HG03565 (cell line): Measurements from ENCODE around the gene CES2.
"Not testable (repeated sequence)": the region's sequence is repeated elsewhere in the genome, so short reads cannot be mapped to it uniquely, and the experiment has no call there.

Experiments used
- ATAC-seq: cut with Tn5 transposase; IDR thresholded peaks from one replicate; pipeline ENCODE4 v1.9.1; 2021; ENCODE audit warnings: mild to moderate bottlenecking, moderate library complexity; ENCODE audit not compliant: unreplicated experiment

The CES2 gene, protein sequence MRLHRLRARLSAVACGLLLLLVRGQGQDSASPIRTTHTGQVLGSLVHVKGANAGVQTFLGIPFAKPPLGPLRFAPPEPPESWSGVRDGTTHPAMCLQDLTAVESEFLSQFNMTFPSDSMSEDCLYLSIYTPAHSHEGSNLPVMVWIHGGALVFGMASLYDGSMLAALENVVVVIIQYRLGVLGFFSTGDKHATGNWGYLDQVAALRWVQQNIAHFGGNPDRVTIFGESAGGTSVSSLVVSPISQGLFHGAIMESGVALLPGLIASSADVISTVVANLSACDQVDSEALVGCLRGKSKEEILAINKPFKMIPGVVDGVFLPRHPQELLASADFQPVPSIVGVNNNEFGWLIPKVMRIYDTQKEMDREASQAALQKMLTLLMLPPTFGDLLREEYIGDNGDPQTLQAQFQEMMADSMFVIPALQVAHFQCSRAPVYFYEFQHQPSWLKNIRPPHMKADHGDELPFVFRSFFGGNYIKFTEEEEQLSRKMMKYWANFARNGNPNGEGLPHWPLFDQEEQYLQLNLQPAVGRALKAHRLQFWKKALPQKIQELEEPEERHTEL

DNA sequence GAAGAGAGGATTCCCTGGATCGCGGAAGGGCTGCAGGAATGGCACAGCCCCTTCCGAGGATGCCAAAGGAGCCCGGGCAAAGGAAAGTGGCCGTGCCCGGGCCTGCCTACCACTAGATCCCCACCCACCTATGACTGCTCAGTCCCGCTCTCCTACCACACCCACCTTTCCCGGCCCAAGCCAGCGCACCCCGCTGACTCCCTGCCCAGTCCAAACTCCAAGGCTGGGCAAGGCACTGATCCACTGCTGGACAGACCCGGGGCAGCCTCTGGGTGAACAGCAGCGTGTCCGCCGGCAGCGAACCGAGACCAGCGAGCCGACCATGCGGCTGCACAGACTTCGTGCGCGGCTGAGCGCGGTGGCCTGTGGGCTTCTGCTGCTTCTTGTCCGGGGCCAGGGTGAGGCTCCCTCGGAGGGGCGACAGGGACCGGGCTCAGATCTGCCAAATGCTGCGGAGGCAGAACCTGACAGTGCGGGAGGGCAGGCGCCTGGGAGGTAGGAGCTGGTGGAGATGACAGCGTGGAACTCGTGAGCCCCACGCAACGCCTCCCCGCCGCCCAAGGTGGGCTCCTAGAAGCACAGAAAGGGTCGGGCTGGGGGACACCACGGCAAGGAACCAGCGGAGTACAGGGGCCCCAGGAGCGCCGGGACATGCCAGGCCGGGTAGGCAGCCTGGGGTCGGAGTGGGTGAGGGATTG is at the start of gene CES2:
Gene CES2, plus strand, starts transcription at position 203 of the 698 bp plus-strand sequence. Its CDS starts 120 bp downstream, at position 323.
- no peak for ATAC-seq

GRCh38 chr16:66886321-66886720 is 49.0 kb upstream of the CES2 start:
- no peak for ATAC-seq

DNA sequence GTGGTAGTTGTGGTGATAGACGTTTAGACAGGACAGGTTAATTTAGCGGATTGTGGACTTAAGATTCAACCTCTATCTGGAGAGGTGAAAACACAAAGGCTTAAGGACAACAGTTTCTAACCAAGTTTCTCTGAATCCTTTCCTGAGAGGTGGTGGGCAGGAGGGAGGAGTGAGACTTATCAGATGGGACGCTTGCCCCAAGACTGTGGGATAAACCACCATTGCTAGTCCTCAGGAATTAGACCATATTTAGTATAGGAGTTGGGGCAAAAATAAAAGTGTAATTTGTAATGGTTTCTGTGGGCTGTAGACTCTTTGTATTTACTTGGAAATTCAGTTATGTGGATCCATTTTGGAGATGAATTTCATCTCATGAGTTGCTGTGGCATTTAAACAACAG is 48.4 kb upstream of the CES2 start:
- ATAC-seq, result no peak

DNA sequence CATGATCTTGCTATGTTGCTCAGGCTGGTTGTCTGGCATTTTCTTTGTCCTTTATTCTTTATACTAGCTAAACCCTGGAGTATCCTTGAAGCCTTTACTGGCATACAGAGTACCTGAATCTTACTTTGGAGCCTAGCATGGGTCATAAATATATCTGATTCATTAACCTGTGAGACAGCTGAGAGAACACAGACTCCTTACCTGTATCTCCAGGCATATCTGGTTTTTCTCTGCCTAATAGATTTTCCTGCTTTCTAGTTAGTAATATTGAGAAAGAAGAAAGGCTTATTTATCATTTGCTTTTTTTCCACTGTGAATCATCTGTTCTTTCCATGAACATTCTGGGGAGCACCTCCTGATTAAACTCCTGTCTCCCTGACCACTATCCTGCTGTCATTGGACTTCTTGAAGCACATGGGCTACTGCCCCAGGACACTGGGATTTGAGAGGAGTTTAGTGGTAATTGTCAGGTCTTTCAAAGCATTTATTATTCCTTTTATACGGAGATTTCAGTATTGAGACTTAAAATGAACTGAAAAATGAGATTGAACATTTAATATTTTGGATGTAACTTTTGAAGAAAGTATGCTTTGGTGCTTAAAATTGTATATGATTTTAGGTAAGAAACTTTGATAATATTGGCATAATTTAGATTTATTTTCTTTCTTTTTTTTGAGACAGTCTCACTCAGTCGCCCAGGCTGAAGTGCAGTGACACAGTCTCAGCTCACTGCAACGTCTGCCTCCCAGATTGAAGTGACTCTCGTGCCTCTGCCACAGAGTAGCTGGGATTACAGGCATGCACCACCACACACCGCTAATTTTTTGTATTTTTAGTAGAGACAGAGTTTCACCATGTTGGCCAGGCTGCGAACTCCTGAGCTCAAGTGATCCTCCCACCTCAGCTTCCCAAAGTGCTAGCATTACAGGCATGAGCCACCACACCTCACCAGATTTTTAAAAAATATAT is 46.4 kb upstream of the CES2 start:
- ATAC-seq, result no peak

GRCh38 chr16:66889622-66890021 is 45.7 kb upstream of the CES2 start:
- no peak for ATAC-seq

GRCh38 chr16:66890799-66891198 is 44.5 kb upstream of the CES2 start:
- ATAC-seq, result no peak

DNA sequence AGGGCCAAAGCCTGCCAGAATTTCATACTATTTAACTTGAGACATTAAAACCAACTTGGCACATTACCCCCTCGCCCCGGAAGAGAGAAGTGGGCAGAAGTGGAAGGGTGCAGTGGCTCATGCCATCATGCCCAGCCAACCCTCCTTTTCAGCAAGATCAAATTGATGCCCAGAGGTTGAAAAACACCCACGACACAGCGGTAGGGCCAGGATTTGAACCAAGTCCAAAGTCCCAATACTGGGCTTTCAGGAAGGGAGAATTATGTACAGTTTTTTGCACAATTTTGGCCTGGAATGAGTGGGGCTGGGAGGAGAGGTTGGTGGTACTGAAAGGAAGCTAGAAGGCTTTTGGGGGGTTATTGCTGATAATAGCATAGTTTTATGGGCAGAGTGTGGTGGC is 44.0 kb upstream of the CES2 start:
- ATAC-seq, result no peak

DNA sequence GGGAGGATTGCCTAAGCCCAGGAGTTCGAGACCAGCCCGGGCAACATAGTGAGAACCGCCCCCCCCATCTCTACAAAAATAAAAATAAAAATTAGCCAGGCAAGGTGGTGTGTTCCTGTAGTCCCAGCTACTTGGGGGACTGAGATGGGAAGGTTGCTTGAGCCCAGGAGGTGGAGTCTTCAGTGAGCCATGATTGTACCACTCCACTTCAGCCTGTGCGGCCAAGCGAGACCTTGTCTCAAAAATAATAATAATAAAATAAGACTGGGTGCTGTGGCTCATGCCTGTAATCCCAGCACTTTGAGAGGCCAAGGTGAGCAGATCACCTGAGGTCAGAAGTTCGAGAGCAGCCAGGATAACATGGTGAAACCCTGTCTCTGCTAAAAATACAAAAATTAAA is 43.5 kb upstream of the CES2 start:
- ATAC-seq, result no peak

- no peak for ATAC-seq
Measured at GRCh38 chr16:66894055-66894454, 41.3 kb upstream of the CES2 start.

DNA sequence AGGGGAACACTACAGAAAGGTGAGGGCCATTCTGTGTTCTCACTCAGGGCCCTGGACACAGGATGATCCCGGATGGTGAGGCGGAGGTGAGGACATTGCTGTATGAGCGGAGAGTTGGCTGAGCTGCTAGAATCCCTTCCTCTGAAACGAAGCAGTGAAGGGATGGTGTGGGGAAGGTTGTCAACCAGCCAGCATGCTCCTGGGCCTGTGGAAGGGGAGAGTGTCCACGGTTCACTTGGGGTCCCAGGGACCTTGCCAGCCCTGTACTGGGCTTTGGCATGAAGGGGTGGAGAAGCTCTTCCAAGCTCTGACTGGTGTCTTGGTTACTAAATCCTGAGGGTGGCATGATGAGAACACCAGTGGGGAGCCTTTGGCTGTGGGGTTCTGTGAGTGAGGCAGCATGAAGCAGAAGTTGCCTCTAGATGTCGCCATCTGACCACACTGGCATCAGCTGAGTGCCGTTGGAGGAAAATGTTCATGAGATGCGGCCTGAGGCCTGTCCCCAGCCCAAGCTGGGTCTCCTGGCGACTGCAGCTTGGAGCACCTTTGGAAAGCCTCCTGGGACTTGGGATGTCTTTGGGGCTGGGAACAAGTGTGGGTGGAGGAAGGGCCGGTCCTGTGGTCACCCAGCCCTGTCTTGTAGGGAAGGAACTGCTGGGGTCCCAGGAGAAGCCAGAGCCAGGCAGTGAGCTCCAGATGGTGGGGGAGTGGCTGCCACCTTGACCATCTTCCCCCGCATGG is 40.2 kb upstream of the CES2 start:
- ATAC-seq, result no peak

- no peak for ATAC-seq
Measured at GRCh38 chr16:66895689-66895979, 39.7 kb upstream of the CES2 start.

DNA sequence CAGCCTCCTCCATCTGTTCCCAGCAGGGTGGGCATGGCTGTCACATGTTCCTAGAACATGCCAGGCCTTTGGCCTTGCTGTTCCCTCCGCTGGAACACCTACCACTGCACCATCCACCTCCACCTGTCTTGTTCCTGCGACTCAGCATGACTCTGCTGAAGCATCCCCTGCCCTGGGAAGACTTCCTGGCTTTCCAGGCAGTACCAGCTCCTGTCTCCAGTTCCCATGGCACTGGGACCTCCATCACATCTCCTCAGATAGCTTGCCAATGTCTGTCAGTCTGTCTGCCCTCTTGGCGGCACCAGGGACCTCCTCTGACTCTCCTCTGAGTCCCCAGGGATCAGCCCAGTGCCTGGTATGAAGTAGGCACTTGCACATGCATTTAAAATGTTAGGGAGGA is 39.3 kb upstream of the CES2 start:
- no peak for ATAC-seq

GRCh38 chr16:66896682-66897081 is 38.6 kb upstream of the CES2 start:
- not testable (repeated sequence) for ATAC-seq

DNA sequence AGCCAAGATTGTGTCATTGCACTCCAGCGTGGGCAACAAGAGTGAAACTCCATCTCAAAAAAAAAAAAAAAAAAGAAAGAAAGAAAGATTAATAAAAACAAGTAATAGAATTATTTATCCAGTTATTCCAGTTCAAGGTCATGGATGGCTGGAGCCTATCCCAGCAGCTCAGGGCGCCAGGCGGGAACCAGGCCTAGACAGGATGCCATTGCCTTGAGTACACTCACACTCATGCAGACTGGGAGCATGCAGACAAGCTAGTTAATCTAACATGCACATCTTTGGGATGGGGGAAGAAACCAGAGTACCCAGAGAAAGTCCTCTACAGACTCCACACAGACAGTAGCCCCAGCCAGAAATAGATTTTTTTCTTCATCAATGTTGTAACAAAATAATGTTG is 37.1 kb upstream of the CES2 start:
- ATAC-seq, result no peak

DNA sequence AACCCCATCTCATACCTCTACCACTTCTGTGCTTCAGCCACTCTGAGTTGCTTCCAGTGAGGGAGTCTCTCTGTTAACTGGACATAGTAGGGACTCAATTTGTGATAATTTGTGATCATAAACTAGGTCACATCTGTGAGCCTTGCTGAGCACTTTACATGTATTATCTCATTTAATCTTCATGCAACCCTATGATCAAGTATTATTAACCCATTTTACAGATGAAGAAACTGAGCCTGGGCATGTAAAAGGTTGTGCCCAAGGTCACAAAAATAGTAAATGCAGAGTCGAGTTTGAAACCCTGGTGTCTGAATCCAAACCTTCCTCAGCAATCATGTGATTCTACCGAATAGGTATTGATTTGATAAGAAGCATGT is 36.4 kb upstream of the CES2 start:
- ATAC-seq, result no peak

- ATAC-seq, result no peak
Measured at GRCh38 chr16:66899310-66899944, 35.9 kb upstream of the CES2 start.

DNA sequence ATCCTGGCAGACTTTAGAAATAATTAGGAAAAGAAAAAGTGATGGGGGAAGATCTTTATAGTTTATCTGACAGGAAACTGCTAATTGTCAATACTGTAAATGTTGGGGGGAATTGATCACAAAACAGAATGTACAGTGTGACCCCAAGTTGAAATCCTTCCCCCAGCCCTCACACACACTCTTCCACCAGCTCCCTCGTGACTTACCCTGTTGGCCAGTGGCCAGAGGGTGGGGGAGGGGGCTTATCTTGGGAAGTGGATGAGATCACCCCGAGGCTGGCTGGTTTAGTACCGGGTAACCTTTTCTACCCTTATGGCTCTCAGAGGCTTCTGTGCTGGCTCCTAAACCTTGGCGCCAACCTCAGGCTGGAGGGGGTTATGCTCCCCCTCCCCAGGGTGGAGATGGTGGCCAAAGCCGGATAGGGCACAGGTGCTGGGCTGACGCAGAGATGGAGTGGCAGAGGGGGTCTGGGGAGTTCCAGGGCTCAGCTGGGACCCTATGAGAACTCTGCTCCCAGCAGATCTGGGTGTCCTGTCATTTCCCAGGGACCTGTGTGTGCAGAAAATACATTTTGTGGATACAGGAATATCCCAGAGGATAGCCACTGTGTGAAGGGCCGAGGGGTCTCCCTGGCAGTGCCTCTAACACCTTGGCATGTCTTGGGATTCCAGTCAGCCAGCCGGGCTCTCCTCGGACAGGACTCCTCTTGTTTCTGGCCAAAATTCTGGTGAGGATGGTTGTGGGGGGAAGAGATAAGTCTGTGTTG is 35.2 kb upstream of the CES2 start:
- ATAC-seq, result no peak

DNA sequence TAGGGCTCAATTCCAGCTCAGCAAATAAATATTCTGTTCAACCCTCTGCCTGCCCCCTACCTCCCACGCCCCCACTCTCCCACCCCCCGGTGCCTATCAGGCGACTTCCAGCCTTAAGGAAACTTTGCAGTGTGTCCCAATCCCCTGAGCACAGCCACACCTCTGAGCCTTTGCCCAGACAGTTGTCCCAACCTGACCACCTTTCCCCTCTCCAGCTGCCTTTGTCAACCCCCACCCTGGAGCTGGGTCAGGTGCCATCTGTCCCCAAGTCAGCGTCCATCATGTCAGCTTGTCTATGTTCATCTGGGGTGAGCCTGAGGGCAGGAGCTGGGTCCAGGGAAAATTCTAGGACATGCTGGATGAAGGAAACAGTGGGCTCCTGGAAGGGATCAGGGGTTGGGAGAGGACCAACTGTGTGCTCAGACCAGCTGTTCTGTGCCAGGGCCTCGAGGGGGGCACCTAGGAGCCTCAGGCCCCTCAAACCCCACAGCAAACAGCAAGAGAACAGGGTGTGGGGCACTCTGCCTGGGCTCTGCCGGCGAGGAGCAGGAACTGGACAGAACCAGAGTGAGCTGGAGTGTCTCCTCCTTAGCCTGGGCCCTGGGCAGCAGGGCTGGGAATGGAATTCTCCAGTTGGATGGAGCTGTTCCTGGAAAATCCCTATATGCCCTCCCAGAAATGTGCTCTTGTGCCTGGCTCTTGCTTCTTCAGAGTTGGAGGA is 34.4 kb upstream of the CES2 start:
- ATAC-seq, result no peak

DNA sequence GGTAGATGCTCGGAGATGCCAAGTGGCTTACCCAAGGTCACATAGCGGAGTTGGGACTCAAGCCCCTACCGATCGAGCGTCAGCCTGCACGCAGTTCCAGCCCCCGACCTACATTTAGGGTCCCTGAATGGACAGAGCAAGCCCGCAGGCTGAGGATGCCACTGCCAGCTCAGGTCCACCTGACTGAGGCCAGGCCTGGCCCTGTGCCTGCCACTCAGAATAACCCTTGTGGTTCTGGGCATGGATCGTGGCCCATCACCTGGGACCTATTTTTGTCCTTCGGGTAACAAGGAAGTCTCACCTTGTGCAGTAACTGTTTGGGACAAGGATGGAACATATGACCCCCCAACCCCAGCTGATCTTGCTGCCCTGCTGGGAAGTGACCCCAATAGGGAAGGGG is 33.7 kb upstream of the CES2 start:
- no peak for ATAC-seq
